ENCODE measurements around the gene CFAP20. TPM values are rescaled to one million over a fixed set of nuclear protein-coding genes. Genes with fewer than 3 reads are reported as not detected.
"Not testable (repeated sequence)": the region's sequence is repeated elsewhere in the genome, so short reads cannot be mapped to it uniquely, and the experiment has no call there.

Gene CFAP20
- total and polyA plus RNA-seq, 3 experiments from 2014 or later: 36.5 to 57.2 (median 56.7) TPM

GRCh38 chr16:58082381-58082780, 46.8 kb downstream of the CFAP20 start:
- Histone ChIP-seq H3K27me3 (ENCODE audit: insufficient read depth, low read length, poor library complexity, severe bottlenecking) (no peaks in the 10 kb centered on the region), H3K36me3 (ENCODE audit: insufficient read depth, low read length) (no peaks in the 10 kb centered on the region), H3K4me1 (ENCODE audit: insufficient read depth, low read length) (no peaks in the 10 kb centered on the region), H3K27ac (ENCODE audit: low read depth, low read length) (no peak overlapping the region), H3K4me3 (ENCODE audit: low read length) (no peak overlapping the region), H3K9me3 (ENCODE audit: low read length) (no peaks in the 10 kb centered on the region)
- no peak for DNase-seq
- Mint-ChIP-seq H3K4me3 (no peak overlapping the region), H3K4me1 (no peaks in the 10 kb centered on the region), H3K9me3 (no peaks in the 10 kb centered on the region), H3K27me3 (peaks cover 6 to 8% of the 10 kb centered on the region in 2 donors), H3K27ac (no peak overlapping the region), H3K36me3 (no peaks in the 10 kb centered on the region)
- ChIA-PET POLR2A (no interaction called here), CTCF (no interaction called here)

DNA sequence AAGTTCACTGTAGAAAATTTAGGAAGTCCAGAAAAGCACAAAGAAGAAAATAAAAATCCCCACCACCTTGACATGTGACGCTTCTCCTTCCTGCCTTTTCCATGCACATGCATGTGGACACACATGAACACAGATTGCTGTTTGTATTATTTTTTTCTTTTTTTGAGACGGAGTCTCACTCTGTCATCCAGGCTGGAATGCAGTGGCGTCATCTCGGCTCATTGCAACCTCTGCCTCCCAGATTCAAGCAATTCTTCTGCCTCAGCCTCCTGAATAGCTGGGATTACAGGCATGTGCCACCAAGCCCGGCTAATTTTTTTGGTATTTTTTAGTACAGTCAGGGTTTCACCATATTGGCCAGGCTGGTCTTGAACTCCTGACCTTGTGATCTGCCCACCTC, 48.5 kb downstream of the CFAP20 start:
- CTCF ChIA-PET: interaction anchor here (1.2 kb wide), 1 partner anchor 23 kb away, joined by 3 read pairs; no protein-coding TSS in a partner anchor
- H3K27ac Mint-ChIP-seq; POLR2A ChIA-PET; H3K36me3 ChIP-seq (ENCODE audit: insufficient read depth, low read length); H3K27me3 ChIP-seq (ENCODE audit: insufficient read depth, low read length, poor library complexity, severe bottlenecking); H3K27me3 Mint-ChIP-seq; H3K27ac ChIP-seq (ENCODE audit: low read depth, low read length); DNase-seq; H3K36me3 Mint-ChIP-seq; H3K4me1 ChIP-seq (ENCODE audit: insufficient read depth, low read length); H3K4me3 Mint-ChIP-seq; H3K9me3 Mint-ChIP-seq; H3K9me3 ChIP-seq (ENCODE audit: low read length); H3K4me3 ChIP-seq (ENCODE audit: low read length); H3K4me1 Mint-ChIP-seq: not testable (repeated sequence)

DNA sequence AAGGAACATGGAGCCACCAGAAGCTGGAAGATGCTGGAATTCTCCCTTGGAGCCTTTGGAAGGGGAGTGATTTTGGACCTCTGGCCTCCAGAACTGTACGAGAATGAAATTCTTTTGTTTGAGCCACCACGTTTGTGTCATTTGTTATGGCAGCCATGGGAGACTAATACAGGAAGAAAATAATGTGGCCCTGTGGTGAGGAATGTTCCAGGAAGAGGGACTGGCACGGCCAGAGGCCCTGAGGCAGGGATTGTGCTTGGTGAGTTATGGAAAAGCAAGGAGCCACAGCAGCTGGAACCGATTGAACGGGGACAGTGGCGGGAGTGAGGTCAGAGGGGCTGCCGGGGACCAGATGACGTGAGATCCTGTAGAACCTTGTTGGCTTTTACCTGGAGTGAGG, 51.4 kb downstream of the CFAP20 start:
- Histone ChIP-seq H3K9me3 (ENCODE audit: low read length) (no peaks in the 10 kb centered on the region), H3K4me1 (ENCODE audit: insufficient read depth, low read length) (no peaks in the 10 kb centered on the region), H3K4me3 (ENCODE audit: low read length) (no peak overlapping the region), H3K36me3 (ENCODE audit: insufficient read depth, low read length) (no peaks in the 10 kb centered on the region), H3K27me3 (ENCODE audit: insufficient read depth, low read length, poor library complexity, severe bottlenecking) (no peaks in the 10 kb centered on the region), H3K27ac (ENCODE audit: low read depth, low read length) (no peak overlapping the region)
- CTCF ChIA-PET: no interaction called here
- peaks cover 0 to 9% of the 10 kb centered on the region in 2 donors for H3K27me3 Mint-ChIP-seq
- H3K36me3 Mint-ChIP-seq: no peaks in the 10 kb centered on the region
- POLR2A ChIA-PET: no interaction called here
- H3K4me3 Mint-ChIP-seq: no peak overlapping the region
- no peak overlapping the region for H3K27ac Mint-ChIP-seq
- H3K9me3 Mint-ChIP-seq: peaks cover 0 to 8% (median 0%) of the 10 kb centered on the region in 5 donors
- no peak for DNase-seq
- no peaks in the 10 kb centered on the region for H3K4me1 Mint-ChIP-seq

- Histone ChIP-seq H3K9me3 (ENCODE audit: low read length) (no peaks in the 10 kb centered on the region), H3K27me3 (ENCODE audit: insufficient read depth, low read length, poor library complexity, severe bottlenecking) (no peaks in the 10 kb centered on the region), H3K4me1 (ENCODE audit: insufficient read depth, low read length) (no peaks in the 10 kb centered on the region), H3K4me3 (ENCODE audit: low read length) (no peak overlapping the region), H3K27ac (ENCODE audit: low read depth, low read length) (no peak overlapping the region), H3K36me3 (ENCODE audit: insufficient read depth, low read length) (no peaks in the 10 kb centered on the region)
- Mint-ChIP-seq H3K27me3 (peaks cover 0 to 10% of the 10 kb centered on the region in 2 donors), H3K4me3 (no peak overlapping the region), H3K27ac (no peak overlapping the region), H3K36me3 (peaks cover 0 to 7% (median 2%) of the 10 kb centered on the region in 3 donors), H3K9me3 (peaks cover 0 to 14% (median 4%) of the 10 kb centered on the region in 5 donors), H3K4me1 (no peaks in the 10 kb centered on the region)
- POLR2A ChIA-PET: no interaction called here
- CTCF ChIA-PET: no interaction called here
- DNase-seq: no peak
Observed at GRCh38 chr16:58076514-58076913, 52.7 kb downstream of the CFAP20 start.

GRCh38 chr16:58074657-58075056, 54.5 kb downstream of the CFAP20 start:
- peaks cover 0 to 10% of the 10 kb centered on the region in 2 donors for H3K27me3 Mint-ChIP-seq
- H3K9me3 Mint-ChIP-seq: peaks cover 0 to 14% (median 4%) of the 10 kb centered on the region in 5 donors
- peaks cover 0 to 7% (median 3%) of the 10 kb centered on the region in 3 donors for H3K36me3 Mint-ChIP-seq
- Histone ChIP-seq H3K9me3 (ENCODE audit: low read length) (no peaks in the 10 kb centered on the region), H3K4me3 (ENCODE audit: low read length) (no peak overlapping the region), H3K4me1 (ENCODE audit: insufficient read depth, low read length) (no peaks in the 10 kb centered on the region), H3K27ac (ENCODE audit: low read depth, low read length) (no peak overlapping the region), H3K27me3 (ENCODE audit: insufficient read depth, low read length, poor library complexity, severe bottlenecking) (no peaks in the 10 kb centered on the region), H3K36me3 (ENCODE audit: insufficient read depth, low read length) (no peaks in the 10 kb centered on the region)
- no peak for DNase-seq
- CTCF ChIA-PET: no interaction called here
- no peak overlapping the region for H3K27ac Mint-ChIP-seq
- POLR2A ChIA-PET: no interaction called here
- no peak overlapping the region for H3K4me3 Mint-ChIP-seq
- H3K4me1 Mint-ChIP-seq: no peaks in the 10 kb centered on the region

DNA sequence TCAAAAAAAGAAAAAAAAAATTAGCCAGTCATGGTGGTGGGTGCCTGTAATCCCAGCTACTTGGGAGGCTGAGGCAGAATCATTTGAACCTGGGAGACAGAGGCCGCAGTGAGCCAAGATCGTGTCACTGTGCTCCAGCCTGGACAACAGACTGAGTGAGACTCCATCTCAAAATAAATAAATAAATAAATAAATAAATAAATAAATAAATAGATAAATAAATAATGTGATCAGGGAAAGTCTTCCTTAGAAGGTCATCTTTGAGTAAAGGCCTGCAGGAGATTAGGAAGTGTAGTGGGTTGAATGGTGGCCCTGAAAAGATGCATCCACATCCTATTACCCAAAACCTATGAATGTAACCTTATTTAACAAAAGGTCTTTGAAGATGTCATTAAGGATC, 56.1 kb downstream of the CFAP20 start:
- H3K9me3 Mint-ChIP-seq: peaks cover 0 to 14% (median 4%) of the 10 kb centered on the region in 5 donors
- POLR2A ChIA-PET, CTCF ChIA-PET: not testable (repeated sequence)

GRCh38 chr16:58072134-58072533, 57.0 kb downstream of the CFAP20 start:
- peaks cover 0 to 13% (median 4%) of the 10 kb centered on the region in 5 donors for H3K9me3 Mint-ChIP-seq
- H3K4me1 ChIP-seq (ENCODE audit: insufficient read depth, low read length); H3K27ac ChIP-seq (ENCODE audit: low read depth, low read length); DNase-seq; H3K27ac Mint-ChIP-seq; H3K9me3 ChIP-seq (ENCODE audit: low read length); H3K4me3 Mint-ChIP-seq; H3K4me1 Mint-ChIP-seq; H3K27me3 Mint-ChIP-seq; H3K36me3 Mint-ChIP-seq; POLR2A ChIA-PET; CTCF ChIA-PET; H3K27me3 ChIP-seq (ENCODE audit: insufficient read depth, low read length, poor library complexity, severe bottlenecking); H3K36me3 ChIP-seq (ENCODE audit: insufficient read depth, low read length); H3K4me3 ChIP-seq (ENCODE audit: low read length): not testable (repeated sequence)

More for the DNA sequence above, 56.1 kb downstream of the CFAP20 start:
- H3K4me1 Mint-ChIP-seq; H3K4me1 ChIP-seq (ENCODE audit: insufficient read depth, low read length); H3K4me3 ChIP-seq (ENCODE audit: low read length); DNase-seq; H3K4me3 Mint-ChIP-seq; H3K27ac Mint-ChIP-seq; H3K36me3 ChIP-seq (ENCODE audit: insufficient read depth, low read length); H3K27me3 ChIP-seq (ENCODE audit: insufficient read depth, low read length, poor library complexity, severe bottlenecking); H3K27ac ChIP-seq (ENCODE audit: low read depth, low read length); H3K9me3 ChIP-seq (ENCODE audit: low read length); H3K27me3 Mint-ChIP-seq; H3K36me3 Mint-ChIP-seq: not testable (repeated sequence)

- Histone ChIP-seq H3K36me3 (ENCODE audit: insufficient read depth, low read length) (no peaks in the 10 kb centered on the region), H3K4me1 (ENCODE audit: insufficient read depth, low read length) (no peaks in the 10 kb centered on the region), H3K27me3 (ENCODE audit: insufficient read depth, low read length, poor library complexity, severe bottlenecking) (no peaks in the 10 kb centered on the region), H3K27ac (ENCODE audit: low read depth, low read length) (no peak overlapping the region), H3K4me3 (ENCODE audit: low read length) (no peak overlapping the region), H3K9me3 (ENCODE audit: low read length) (no peaks in the 10 kb centered on the region)
- peaks cover 0 to 6% (median 4%) of the 10 kb centered on the region in 5 donors for H3K9me3 Mint-ChIP-seq
- ChIA-PET CTCF (interaction anchor here (1.1 kb wide), 1 partner anchor 25 kb away, joined by 3 read pairs; no protein-coding TSS in a partner anchor), POLR2A (no interaction called here)
- H3K27me3 Mint-ChIP-seq: peaks cover 0 to 4% of the 10 kb centered on the region in 2 donors
- H3K4me1 Mint-ChIP-seq: no peaks in the 10 kb centered on the region
- H3K4me3 Mint-ChIP-seq: no peak overlapping the region
- no peak for DNase-seq
- H3K27ac Mint-ChIP-seq: no peak overlapping the region
- H3K36me3 Mint-ChIP-seq: peaks cover 0 to 7% (median 3%) of the 10 kb centered on the region in 3 donors
Observed at GRCh38 chr16:58070585-58070984, 58.6 kb downstream of the CFAP20 start.

Data from CD8-positive, alpha-beta memory T cell (primary cell).